Measurements from ENCODE around the gene PDZD8.

PDZD8 gene

DNA sequence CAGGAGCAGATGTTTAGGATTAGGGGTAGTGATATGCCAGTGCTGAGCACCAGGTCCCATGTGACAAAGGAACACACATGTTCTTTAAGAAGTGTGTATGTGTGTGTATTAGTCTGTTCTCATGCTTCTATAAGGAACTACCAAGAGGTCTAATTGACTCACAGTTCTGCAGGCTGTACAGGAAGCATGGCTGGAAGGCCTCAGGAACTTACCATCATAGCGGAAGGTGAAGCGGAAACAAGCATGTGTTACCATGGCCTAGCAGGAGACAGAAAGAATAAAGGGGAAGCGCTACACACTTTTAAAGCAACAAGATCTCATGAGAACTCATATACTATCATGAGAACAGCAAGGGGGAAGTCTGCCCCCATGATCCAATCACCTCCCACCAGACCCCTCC lies 22.8 kb upstream of the PDZD8 start:
- DNase-seq = no peak

DNA sequence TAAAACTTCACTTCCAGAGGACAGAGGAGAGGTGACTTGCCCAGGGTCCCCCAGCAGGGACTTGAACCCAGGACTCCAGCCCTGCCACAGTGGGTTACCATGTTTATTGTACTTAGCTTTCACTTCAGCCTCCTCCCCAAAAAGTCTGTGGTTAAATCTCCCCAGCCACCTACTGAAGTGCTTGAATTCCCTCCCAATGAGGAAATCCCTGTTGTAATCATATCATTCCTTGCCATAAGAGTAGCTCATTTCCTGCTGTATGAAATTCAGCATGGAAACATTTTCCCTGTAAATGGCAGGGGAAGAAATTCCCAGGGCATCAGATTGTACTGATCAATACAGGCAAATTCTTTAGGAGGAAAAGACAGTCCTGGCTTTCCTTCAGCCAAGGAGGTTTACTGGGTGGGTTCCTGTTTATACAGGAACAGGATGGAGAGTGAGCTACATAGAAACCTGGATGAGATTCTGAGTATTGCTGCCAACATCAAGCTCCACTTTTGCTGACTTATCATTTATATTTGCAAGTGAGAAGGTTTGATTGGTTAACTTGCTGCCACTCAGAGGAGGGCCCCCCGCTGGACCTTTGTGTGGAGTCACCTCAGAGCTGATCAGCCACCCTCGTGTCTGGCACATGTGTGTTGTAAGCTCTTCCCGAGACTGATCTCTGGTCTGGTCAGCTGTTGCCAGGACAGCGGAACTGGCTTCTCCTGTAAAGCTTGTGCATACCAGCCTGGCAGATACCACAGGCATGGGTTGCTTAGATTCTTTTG lies 16.4 kb upstream of the PDZD8 start:
- DNase-seq = no peak

DNA sequence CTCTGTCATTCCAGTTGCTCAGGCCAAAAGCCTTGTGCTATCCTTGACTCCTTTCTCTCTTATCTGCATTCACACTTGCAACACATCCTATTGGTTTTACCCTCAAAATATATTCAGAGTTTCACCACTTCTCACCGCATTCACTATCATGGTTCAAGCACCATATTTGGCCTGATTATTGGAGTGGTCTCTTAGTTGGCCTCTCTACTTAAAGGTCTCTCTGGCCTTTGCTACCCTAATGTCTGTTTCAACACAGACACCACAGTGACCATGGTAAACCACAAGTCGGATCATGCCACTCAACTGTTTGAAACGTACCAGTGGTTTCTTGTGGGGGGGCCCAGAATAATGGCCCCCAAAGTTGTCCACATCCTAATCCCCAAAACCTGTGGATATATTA lies 15.2 kb upstream of the PDZD8 start:
- DNase-seq = no peak

DNA sequence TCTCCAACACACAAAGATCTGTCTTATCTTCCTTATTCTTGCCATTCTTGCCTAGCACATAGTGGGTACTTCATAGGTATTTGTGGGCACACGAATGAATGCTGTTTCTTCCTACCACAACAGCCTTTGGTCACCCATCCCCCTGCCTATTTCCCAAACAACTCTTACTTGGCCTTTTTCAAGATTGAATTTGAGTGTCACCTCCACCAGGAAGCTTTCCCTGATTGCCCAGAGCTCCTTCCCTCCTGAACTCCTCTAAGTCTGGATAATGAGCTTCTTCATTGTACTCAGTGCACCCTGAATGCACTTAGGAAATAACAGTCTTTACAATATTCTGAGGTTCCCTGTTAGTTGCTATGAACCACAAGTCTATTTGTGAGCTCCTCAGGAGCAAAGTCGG lies 11.6 kb upstream of the PDZD8 start:
- DNase-seq = no peak

DNA sequence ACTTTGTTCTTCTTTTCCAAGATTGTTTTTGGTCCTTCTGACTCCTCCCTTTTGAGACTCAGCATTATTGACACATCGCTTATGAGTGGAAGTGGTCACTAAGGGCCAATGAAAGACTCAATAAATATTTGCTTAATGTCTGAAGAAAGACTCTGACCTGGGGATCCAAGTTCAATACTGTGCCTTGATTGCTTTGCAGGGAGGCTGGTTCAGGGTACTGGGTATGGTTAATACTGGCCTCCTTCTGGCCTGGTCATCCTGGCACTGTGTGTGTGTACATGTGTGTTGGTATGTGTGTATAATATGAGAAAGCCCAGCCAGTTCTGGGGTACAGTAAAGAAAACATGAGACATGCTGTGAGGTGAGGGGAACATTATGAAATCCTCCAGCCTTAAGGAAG lies 7.6 kb upstream of the PDZD8 start:
- no peak for DNase-seq

DNA sequence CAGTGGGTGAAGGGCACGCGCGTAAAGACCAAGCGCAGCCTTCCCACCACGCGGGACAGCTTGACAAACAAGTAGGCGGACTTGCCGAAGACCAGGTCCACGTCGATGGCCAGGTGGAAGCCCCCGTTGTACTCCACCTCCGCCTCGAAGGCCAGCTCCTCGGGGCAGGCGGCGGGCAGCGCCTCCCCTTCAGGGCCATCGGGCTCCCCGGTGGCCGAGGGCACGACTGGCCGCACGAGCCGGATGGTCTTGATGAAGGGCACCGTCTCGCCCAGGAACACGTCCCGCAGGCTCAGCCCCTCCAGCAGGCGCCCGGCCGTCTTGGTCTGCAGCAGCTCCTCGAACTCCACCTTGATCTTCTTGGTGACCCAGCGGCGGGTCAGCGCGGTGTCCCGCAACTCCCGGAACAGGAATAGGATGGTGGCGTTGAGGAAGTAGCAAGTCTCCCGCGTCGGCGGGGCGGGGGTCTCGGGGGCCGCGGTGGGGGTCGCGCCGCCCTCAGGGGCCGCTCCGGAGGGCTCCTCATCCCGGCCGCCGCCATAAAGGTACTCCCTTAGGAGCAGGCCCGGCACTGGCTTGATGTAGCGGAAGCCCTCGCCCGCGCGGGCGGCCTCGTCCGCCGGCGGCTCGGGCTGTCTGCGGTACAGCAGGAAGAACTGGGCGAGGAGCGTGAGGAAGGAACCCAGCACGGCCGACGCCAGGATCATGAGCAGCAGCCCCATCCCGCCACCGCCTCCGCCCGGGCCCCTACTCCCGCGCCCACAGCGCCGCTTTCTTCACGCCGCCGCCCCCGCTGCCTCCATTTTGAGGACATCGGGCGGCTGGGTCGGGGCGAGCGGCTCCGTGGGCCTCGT lies 507 bp downstream of the PDZD8 start:
- no peak for DNase-seq

DNA sequence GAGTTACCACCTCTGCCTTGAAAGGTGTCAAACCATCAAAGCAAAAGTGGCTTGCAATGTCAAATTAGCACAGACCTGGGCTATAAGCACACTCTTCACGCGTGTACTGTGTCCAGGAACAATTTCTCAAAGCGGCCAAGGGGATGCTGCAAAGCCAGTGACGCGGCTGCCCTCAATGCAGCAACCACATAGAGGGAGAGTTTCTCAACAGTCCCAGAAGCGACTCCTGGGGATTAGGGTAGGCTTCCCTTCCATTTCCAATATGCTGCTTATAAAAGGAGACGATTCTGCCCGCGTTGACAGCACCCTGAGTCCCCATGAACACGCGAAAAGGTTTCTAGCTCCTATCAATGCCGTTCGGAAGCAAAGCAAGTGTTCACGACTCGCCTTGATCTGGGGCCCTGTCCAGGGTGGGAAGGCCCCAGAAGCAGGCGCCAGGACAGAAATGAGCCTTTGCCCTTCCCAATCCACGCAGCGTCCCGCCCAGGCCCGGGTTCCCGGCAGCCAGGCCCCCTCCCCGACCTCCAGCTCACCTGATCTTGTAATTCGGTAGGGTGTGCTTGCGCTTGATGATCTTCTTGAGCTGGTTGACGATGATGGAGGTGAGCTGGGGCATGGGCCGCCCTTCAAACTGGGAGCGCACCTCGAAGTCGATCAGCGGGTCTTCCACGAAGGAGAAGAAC lies 1.3 kb downstream of the PDZD8 start:
- DNase-seq = no peak

DNA sequence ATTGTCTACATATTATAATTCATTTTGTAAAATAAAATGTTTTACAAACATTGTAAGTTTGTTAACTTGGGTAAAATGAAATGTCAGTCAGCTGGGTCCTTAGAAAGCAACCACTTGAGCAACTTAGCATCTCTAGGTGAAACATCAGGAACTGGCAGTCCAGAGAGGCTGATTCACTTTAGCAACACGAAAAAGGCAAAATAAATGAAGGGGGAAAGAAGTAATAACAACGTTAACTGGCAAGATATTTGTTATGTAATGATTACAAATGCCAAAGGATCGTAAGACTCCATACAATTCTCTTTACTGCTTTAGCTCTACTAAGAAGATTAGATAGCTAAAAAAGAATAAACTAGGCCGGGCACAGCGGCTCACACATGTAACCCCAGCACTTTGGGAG lies 5.0 kb downstream of the PDZD8 start:
- no peak for DNase-seq

DNA sequence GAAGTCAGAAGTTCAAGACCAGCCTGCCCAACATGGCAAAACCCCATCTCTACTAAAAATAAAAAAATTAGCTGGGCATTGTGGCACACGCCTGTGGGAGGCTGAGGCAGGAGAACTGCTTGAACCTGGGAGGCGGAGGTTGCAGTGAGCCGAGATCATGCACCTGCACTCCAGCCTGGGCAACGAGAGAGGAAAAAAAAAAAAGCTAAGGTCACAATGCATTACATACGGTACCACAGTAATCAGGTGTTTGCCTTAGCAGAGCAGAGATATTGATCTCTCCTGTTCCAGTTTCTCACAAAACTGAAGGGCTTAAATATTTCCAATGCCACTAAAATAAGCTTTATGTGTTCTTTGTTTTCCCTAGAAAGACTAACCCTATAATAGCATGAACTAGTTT lies 7.5 kb downstream of the PDZD8 start:
- no peak for DNase-seq

DNA sequence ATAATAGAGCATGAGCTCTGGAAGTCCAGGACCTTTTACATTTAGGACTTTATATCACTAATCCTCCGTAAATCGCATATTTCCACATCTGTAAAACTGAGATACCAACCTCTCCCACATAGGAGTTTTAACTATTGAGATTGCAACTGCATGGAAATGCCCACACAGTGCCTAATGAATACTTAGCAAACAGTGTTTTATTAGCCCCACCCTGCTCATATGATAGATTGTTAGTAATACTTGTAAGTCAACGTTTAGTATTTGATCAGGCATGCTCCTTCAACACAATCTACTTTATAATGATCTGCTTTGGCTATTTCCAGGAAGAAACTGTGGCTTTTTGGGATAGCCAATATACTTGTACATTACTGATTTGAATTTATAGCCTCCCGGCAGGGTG lies 8.5 kb downstream of the PDZD8 start:
- no peak for DNase-seq

DNA sequence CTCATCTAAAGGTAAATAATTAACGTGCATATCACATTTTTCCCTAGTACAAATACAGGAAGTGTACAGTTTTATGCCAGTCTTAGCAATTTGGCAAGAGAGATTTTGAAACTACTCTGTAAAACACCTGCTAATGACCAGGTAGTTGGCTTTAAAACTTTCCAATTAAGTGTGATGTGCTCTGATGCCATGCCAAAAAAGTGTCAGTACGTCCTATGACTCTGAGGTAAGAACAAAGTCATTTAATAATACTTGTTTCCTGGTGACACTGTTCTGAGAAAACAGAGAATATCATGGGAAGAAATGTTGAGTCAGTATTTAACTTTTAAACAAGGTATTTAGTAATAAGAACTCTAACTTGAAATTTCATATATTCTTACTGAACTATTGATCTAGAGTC lies 9.6 kb downstream of the PDZD8 start:
- no peak for DNase-seq

DNA sequence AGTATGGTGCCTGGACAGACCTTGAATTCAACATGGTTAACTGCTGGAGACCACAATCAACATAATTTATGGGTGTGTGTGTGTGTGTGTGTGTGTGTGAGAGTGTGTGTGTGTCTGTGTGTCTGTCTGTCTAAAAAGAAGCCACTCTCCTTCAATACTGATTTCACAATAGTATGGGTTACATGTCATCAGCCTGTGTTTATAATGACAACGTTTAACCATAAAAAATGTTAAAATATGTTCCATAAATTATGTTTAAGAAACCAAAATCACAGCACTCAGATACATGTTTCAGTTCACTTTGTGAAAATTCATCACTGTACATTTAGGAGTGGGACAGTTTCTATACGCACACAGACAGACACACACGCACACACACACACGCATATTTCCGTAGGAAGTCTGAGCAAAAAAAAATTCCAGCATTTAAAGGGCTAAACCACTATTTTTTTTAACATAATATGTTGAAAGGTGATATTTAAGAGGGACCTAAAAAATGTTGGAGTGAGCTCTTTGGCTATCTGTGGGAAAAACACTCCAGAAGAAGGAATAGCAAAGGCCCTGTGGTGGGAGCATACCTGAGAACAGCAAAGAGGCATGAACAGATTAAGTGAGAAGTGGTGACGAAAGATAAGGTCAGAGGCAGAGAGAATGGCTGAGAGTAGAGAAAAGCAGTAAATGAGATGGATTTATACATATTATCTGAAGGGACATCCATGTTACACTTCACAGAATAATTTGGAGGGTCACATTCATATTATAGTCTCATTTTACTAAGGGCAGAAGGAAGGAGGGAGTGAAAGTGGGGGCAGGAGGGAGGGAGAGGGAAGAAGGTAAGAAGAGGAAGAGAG lies 10.9 kb downstream of the PDZD8 start:
- no peak for DNase-seq

DNA sequence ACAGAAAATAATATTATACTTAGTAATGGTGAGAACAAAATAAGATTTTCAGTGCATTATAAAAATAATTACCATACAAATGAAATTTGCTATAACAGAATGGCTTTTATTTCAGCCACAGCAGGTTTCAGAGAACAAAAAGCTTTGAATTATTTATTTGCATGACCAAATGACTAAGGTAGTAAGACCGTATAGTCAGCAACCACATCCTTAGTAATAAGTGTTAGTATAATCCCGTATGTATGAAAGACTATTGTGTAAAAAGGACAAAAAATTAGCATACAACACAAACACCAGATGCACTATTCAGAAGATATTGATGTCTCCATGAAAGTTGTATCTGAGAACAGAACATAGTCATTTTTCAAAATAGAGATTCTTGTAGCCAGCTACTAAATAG lies 12.2 kb downstream of the PDZD8 start:
- DNase-seq = no peak

DNA sequence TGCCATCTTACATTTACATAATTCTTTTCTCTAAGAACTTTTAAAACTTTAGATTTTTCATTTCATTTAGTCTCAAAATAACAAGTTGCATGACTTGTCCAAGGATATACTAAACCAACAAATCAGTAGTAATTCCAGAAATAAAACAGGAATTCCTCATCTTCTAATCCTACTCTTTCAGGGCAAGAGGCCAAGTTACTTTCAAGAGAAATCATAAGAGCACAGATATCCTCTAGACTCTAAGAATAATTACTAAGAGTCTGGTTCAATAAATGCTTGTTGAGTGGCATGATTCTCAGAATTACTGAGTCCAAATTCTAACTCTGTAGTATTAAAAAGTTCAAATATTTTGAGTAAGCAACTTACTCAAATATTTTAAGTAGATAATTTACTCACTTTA lies 12.9 kb downstream of the PDZD8 start:
- DNase-seq = no peak

DNA sequence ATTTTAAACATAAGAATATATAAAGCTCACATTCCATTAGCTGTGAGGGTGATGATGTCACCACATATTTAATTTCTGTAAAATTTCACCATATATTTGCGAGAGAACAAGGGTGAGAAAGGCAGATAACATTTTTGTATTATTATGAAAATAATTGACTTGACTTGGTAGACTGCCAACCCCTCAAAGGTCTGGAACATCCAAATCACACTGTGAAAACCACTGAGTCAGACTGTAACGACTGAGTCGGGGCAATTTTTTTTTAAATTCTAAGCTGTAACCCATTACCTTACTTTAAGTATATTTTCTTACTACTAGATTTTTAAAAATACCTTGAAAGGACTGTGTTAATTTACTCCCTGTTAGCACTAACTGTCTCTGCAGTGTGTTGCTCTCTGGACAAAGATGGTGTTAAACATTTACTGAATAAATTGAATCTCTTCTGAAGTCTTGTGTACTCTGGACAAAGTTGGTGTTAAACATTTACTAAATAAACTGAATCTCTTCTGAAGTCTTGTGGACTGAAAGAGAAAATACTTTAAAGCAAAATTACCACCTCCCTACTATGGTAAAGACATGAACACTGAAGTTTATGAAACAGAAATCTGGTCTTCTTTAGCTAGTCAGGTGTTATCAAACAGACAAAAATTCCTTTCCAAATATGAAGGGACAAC lies 14.1 kb downstream of the PDZD8 start:
- DNase-seq = no peak

DNA sequence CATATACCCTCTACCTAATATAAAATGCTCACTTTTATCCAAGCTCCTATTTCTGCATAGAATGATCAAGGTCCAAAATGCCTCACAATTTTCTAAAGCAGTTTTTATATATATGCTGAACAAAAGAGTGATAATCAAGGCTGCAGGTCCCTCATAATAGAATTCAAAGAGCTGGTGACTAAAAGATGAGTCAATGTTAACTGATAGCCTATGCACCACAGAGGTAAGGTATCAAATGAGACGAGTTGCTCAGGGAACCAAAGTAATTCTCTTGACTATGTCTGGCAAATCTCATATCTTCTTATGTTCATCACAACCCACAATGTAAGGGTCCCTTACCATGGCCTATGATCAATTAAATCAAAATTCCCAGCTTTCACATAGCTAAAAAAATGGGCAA lies 15.2 kb downstream of the PDZD8 start:
- DNase-seq = no peak

DNA sequence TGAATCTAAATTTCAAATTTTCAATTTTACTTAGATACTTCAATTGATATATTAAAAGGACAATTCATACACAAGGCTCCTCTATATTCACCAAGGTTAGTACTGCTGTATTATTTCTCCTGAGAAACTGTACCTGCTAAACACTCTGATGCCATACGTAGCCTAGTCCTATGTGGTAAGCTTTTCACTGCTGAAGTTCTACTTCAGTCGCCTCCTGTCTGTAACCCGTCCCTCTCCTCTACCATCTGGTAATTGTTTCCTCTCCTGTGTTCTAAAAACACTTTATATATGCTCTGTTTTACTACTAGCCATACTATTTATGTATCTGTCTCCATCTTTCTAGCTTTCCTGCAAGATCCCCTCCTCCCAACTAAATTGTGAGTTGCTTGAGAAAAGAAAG lies 20.2 kb downstream of the PDZD8 start:
- no peak for DNase-seq

DNA sequence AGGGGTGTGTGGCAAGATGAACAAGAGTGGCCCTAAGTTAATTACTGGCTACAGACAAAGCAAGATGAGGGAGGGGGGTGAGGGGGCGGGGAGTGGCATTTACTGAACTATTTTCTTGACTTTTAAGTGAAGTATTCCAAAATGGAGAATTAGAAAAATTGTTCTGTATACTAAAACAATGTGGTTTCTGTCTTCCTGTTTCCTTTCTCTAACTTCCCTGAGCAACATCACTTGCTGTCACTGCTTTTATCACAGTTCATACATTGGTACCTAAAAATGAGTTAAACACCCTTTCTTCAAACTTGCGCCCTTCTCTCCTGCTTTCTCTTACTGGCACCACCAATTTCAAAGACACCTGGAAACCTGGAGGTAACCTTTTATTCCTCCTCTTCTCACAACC lies 21.6 kb downstream of the PDZD8 start:
- DNase-seq = no peak

DNA sequence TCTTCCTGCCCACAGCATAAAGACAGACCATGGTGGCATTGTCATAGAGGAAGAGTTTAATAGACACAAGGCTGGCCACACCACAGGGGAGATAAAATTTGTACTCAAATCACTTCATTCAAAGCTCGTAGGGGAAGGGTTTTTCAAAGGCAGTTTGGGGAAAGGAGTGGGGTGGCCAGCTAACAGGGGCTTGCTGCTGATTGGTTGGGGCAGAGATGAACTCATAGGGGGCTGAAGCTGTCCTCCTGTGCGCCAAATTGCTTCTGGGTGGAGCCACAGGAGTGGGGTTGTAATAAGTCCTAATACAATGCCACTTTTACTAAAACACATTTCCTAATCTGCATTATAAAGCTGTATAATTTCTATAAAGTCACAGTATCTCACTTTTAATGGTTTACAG lies 22.5 kb downstream of the PDZD8 start:
- no peak for DNase-seq

DNA sequence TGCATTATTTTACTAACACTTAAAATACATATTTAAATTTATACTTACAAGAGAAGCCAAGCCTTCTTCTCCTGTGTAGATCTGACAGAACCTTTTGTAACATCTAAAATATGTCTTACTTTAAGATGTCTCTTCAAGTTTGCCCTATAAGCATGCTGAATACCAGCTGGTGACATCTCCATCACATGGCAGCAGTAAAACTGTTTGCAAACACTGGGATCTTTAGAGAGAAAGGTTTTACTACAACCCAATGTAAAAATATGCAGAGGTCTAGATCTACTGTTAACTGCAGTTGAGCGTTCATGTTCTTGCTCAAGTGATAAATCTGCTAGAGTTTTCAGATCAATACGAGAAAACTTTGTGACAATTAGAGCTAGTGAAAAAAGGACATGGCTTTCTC lies 23.2 kb downstream of the PDZD8 start:
- DNase-seq = no peak

DNA sequence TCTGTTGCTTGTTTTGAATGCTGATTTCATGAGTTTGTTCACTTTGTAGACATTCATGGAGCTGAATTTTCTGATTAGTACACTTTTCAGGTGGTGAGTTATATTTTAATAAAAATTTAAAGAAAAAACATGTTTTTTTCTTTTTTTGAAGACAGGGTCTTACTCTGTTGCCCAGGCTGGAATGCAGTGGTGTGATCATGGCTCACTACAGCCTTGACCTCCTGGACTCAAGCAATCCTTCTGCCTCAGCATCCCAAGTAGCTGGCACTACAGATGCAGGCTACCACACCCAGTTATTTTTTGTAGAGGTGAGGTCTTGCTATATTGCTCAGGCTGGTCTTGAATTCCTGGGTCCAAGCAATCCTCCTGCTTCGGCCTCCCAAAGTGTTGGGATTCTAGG lies 23.7 kb downstream of the PDZD8 start:
- no peak for DNase-seq

DNA sequence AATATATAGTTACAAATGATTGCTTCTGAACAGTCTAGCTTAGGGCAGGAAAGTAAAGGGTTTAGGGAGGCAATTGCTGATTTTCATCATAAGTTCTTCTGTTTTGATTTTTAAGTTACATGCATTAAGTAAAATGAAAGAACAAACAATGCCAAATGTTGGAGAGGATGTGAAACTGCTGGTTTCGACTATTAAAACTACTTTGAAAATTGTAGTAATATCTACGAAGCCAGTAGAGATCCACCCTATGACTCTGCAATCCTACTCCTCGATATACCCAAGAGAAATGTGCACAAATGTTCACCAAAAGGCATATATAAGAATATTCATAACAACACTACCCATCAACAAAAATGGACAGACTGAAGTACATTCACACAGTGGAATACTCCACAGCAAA lies 24.3 kb downstream of the PDZD8 start:
- DNase-seq = no peak

Data from NCI-H510A (cell line).